A549 (cell line): ENCODE measurements around the gene ANO9. TPM values are rescaled to one million over a fixed set of nuclear protein-coding genes. Genes with fewer than 3 reads are reported as not detected.

Experiments used
- ATAC-seq, 2 experiments: fragments of 200-7000 bp in 1 of 2; fragments of >200 bp in 1 of 2; cut with Nextera tagmentation in 1 of 2; cut with Tn5 transposase in 1 of 2; 3 replicates each; pipeline versions ENCODE4 v1.8.0 to v1.9.1; 2018 to 2020; ENCODE audit warnings: mild to moderate bottlenecking in 1 of 2, moderate library complexity in 1 of 2
- CTCF ChIA-PET: fragments of 300-600 bp; sonication (Branson Sonifier 250); formaldehyde crosslinking; extraction: SDS; loops from one replicate; lab custom pipeline; 2021; ENCODE audit warnings: antibody characterized with exemption, inconsistent platforms; lab: Yijun Ruan, JAX
- POLR2A ChIA-PET: fragments of 350-600 bp; formaldehyde crosslinking; extraction: SDS; loops from one replicate; lab custom pipeline; 2021; ENCODE audit warnings: antibody characterized with exemption, inconsistent platforms; lab: Yijun Ruan, JAX
- DNase-seq, 2 experiments: peaks; one replicate each; pipeline versions ENCODE4 v3.0.0 to v3.0.0-alpha.2; 2011 to 2016; ENCODE audit warnings: low read depth in 1 of 2, low spot score in 1 of 2
- FAIRE-seq: peaks from 2 replicates; lab custom pipeline; 2011; peaks lifted over from hg19 to GRCh38; lab: Jason Lieb, UNC
- H3K27ac ChIP-seq, 2 experiments: fragments of >200 bp; sonication (Bioruptor Twin); formaldehyde crosslinking; 3 replicates each; pipeline ENCODE4 v1.5.1; 2016 to 2017
- H3K4me1 ChIP-seq: fragments of >200 bp; sonication (Bioruptor Twin); formaldehyde crosslinking; 3 replicates; pipeline ENCODE4 v1.6.1; 2016
- H3K4me2 ChIP-seq: fragments of >200 bp; sonication (Bioruptor Twin); formaldehyde crosslinking; 3 replicates; pipeline ENCODE4 v1.6.1; 2016
- H3K4me3 ChIP-seq: fragments of >200 bp; sonication (Bioruptor Twin); formaldehyde crosslinking; 3 replicates; pipeline ENCODE4 v1.5.1; 2016
- H3K9me3 ChIP-seq: fragments of >200 bp; sonication (Bioruptor Twin); formaldehyde crosslinking; 3 replicates; pipeline ENCODE4 v1.6.1; 2016
- BHLHE40 ChIP-seq: IDR thresholded peaks from 2 replicates; pipeline ENCODE4 v1.6.1; 2012; ENCODE audit warnings: low read depth, low read length, inconsistent platforms
- CHD2 ChIP-seq: fragments of 150-350 bp; IDR thresholded peaks from 2 replicates; pipeline ENCODE4 v1.6.1; 2014; ENCODE audit warnings: low read length; ENCODE audit not compliant: partially characterized antibody
- CHD4 ChIP-seq: fragments of 200-600 bp; sonication (generic); IDR thresholded peaks from 2 replicates; pipeline ENCODE4 v1.6.1; 2016; ENCODE audit warnings: antibody characterized with exemption, mild to moderate bottlenecking, borderline replicate concordance
- EHF ChIP-seq: fragments of 250-450 bp; sonication (Bioruptor Pico); IDR thresholded peaks from 2 replicates; pipeline ENCODE4 v1.5.0; 2020; ENCODE audit warnings: mild to moderate bottlenecking
- ELK1 ChIP-seq: fragments of 150-350 bp; IDR thresholded peaks from 2 replicates; pipeline ENCODE4 v1.6.1; 2014; ENCODE audit warnings: low read depth, mild to moderate bottlenecking, low read length
- FOSL2 ChIP-seq, 2 experiments: fragments of 450-650 bp in 1 of 2; fragments of >200 bp in 1 of 2; sonication (Bioruptor Twin) in 1 of 2; formaldehyde crosslinking; IDR thresholded peaks; 2 replicates each; pipeline versions ENCODE4 v1.5.0 to v1.6.1; 2016 to 2020; ENCODE audit warnings: mild to moderate bottlenecking in 1 of 2, moderate library complexity in 1 of 2
- FOXS1 ChIP-seq: fragments of 250-450 bp; sonication (Bioruptor Pico); IDR thresholded peaks from 2 replicates; pipeline ENCODE4 v1.5.0; 2020; ENCODE audit warnings: mild to moderate bottlenecking, moderate library complexity
- GATA3 ChIP-seq: IDR thresholded peaks from 2 replicates; pipeline ENCODE4 v1.6.1; 2012; ENCODE audit warnings: borderline replicate concordance
- HEYL ChIP-seq: fragments of 250-450 bp; sonication (Bioruptor Pico); IDR thresholded peaks from 2 replicates; pipeline ENCODE4 v1.8.0; 2021; ENCODE audit warnings: mild to moderate bottlenecking, moderate library complexity
- HOXA7 ChIP-seq: fragments of 250-450 bp; sonication (Bioruptor Pico); IDR thresholded peaks from 2 replicates; pipeline ENCODE4 v1.5.0; 2020; ENCODE audit warnings: mild to moderate bottlenecking, moderate library complexity
- JUNB ChIP-seq: fragments of >200 bp; sonication (Bioruptor Twin); formaldehyde crosslinking; IDR thresholded peaks from 2 replicates; pipeline ENCODE4 v1.6.1; 2016
- MAFK ChIP-seq: fragments of 450-650 bp; IDR thresholded peaks from 2 replicates; pipeline ENCODE4 v1.6.1; 2014; ENCODE audit not compliant: partially characterized antibody
- NPAS2 ChIP-seq: fragments of 250-450 bp; sonication (Bioruptor Pico); IDR thresholded peaks from 2 replicates; pipeline ENCODE4 v1.8.0; 2022; ENCODE audit warnings: mild to moderate bottlenecking, moderate library complexity, borderline replicate concordance
- RAD21 ChIP-seq, 2 experiments: fragments of >200 bp in 1 of 2; sonication (Bioruptor Twin) in 1 of 2; formaldehyde crosslinking in 1 of 2; IDR thresholded peaks in 1 of 2; conservative IDR thresholded peaks in 1 of 2; 2 replicates in 1 of 2; 3 replicates in 1 of 2; pipeline ENCODE4 v1.6.1; 2012 to 2018; ENCODE audit warnings: inconsistent platforms in 1 of 2
- RARB ChIP-seq: fragments of 250-450 bp; sonication (Bioruptor Pico); IDR thresholded peaks from 2 replicates; pipeline ENCODE4 v1.8.0; 2021; ENCODE audit warnings: mild to moderate bottlenecking, moderate library complexity
- RNF2 ChIP-seq: fragments of 200-600 bp; sonication (generic); IDR thresholded peaks from 2 replicates; pipeline ENCODE4 v1.6.1; 2016; ENCODE audit warnings: low read depth, mild to moderate bottlenecking, antibody characterized with exemption, moderate library complexity, borderline replicate concordance
- SREBF2 ChIP-seq: fragments of 450-650 bp; IDR thresholded peaks from 2 replicates; pipeline ENCODE4 v1.6.1; 2014; ENCODE audit warnings: mild to moderate bottlenecking, moderate library complexity
- WGBS: methylation state at CpG from one replicate; pipeline ENCODE4 v1.1.6; 2017; ENCODE audit errors: missing lambda C conversion rate; 5-methylcytosine and 5-hydroxymethylcytosine counted together
- polyA plus RNA-seq, 4 experiments: library from polyadenylated mRNA; depleted of rRNA in 3 of 4; stranded (reverse); fragments of >200 nt; fragmentation: RNase III in 1 of 4; extraction: RNeasy Plus Mini Kit Qiagen cat#74134 plus additional on column Dnase treatment in 1 of 4; gene quantifications; 2 replicates in 3 of 4; 3 replicates in 1 of 4; pipeline ENCODE4 v1.2.3, GENCODE V29; 2011 to 2017
- TF ChIP-seq, protein P1 (sequence below): fragments of 250-450 bp; sonication (Bioruptor Pico); IDR thresholded peaks from 2 replicates; pipeline ENCODE4 v1.5.0; 2021; ENCODE audit warnings: mild to moderate bottlenecking, moderate library complexity, borderline replicate concordance
- TF ChIP-seq, protein P2 (sequence below): IDR thresholded peaks from 2 replicates; pipeline ENCODE4 v1.6.1; 2012

The ANO9 gene
- polyA plus RNA-seq, 2 of the 4 experiments (the other 2 are of a cell fraction), result 0.50 to 0.66 TPM

- Histone ChIP-seq H3K4me3 (no peak overlapping the region), H3K4me2 (no peak overlapping the region), H3K9me3 (no peaks in the 10 kb centered on the region), H3K27ac (no peak overlapping the region)
- 92% methylated on average over 12 of the region's 15 CpGs for WGBS
- no peak for ATAC-seq
- TF ChIP-seq GATA3, result no peak
- TF ChIP-seq NPAS2, result no peak
- no peak for TF ChIP-seq RAD21 (conservative IDR thresholded peaks at IDR 0.05 in 1 of 2, IDR thresholded peaks at IDR 0.05 in 1 of 2)
- TF ChIP-seq RARB (CRISPR knock-in tag), result no peak
- TF ChIP-seq, protein P1, sequence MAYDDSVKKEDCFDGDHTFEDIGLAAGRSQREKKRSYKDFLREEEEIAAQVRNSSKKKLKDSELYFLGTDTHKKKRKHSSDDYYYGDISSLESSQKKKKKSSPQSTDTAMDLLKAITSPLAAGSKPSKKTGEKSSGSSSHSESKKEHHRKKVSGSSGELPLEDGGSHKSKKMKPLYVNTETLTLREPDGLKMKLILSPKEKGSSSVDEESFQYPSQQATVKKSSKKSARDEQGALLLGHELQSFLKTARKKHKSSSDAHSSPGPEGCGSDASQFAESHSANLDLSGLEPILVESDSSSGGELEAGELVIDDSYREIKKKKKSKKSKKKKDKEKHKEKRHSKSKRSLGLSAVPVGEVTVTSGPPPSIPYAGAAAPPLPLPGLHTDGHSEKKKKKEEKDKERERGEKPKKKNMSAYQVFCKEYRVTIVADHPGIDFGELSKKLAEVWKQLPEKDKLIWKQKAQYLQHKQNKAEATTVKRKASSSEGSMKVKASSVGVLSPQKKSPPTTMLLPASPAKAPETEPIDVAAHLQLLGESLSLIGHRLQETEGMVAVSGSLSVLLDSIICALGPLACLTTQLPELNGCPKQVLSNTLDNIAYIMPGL (CRISPR knock-in tag), result no peak
- no peak for TF ChIP-seq SREBF2
- no peak for TF ChIP-seq MAFK
- TF ChIP-seq CHD2, result no peak
- TF ChIP-seq, all 56 proteins: peak for 0
- DNase-seq, result no peak
- POLR2A ChIA-PET, result no interaction called here
- no peak for FAIRE-seq
- CTCF ChIA-PET, result interaction anchor here (1.3 to 2.8 kb wide), 2 partner anchors 28 to 108 kb away, joined by 3 to 10 read pairs; no protein-coding TSS in a partner anchor
- H3K4me1 ChIP-seq, result no peaks in the 10 kb centered on the region
Observed at GRCh38 chr11:490930-491260, 49.1 kb upstream of the ANO9 start.

- Histone ChIP-seq H3K4me3 (no peak overlapping the region), H3K4me2 (no peak overlapping the region), H3K27ac (no peak overlapping the region)
- POLR2A ChIA-PET, result no interaction called here
- TF ChIP-seq EHF (no peak), RNF2 (no peak), CHD4 (no peak), FOSL2 (IDR thresholded peaks at IDR 0.05) (no peak), FOSL2 (CRISPR knock-in tag; IDR thresholded peaks at IDR 0.05) (no peak), BHLHE40 (no peak), RARB (CRISPR knock-in tag) (no peak), FOXS1 (CRISPR knock-in tag) (no peak), JUNB (no peak), HEYL (CRISPR knock-in tag) (no peak), HOXA7 (no peak), ELK1 (no peak)
- TF ChIP-seq, protein P2, sequence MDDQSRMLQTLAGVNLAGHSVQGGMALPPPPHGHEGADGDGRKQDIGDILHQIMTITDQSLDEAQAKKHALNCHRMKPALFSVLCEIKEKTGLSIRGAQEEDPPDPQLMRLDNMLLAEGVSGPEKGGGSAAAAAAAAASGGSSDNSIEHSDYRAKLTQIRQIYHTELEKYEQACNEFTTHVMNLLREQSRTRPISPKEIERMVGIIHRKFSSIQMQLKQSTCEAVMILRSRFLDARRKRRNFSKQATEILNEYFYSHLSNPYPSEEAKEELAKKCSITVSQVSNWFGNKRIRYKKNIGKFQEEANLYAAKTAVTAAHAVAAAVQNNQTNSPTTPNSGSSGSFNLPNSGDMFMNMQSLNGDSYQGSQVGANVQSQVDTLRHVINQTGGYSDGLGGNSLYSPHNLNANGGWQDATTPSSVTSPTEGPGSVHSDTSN, result no peak
- TF ChIP-seq, all 56 proteins: peak for 0
- no peaks in the 10 kb centered on the region for H3K4me1 ChIP-seq
- no peak for ATAC-seq
- no peak for FAIRE-seq
- DNase-seq, result no peak
- 94% methylated on average over 22 of the region's 38 CpGs for WGBS
- no peaks in the 10 kb centered on the region for H3K9me3 ChIP-seq
- CTCF ChIA-PET, result interaction anchor here (2.8 kb wide), 1 partner anchor 28 kb away, joined by 10 read pairs; no protein-coding TSS in a partner anchor
Observed at GRCh38 chr11:490186-490929, 48.5 kb upstream of the ANO9 start.
